HL-60 (cell line): ENCODE measurements around the gene LRRTM4.

ENCODE experiments used
- DNase-seq, 2 experiments: peaks; one replicate each; pipeline ENCODE4 v3.0.0-alpha.2; 2010 to 2020; ENCODE audit warnings: low read depth in 1 of 2, low spot score in 1 of 2
- H3K27ac ChIP-seq: fragments of 250-450 bp; sonication (Bioruptor Pico); replicated peaks from 2 replicates; pipeline ENCODE4 v1.5.1; 2020; ENCODE audit warnings: mild to moderate bottlenecking, moderate library complexity
- H3K27me3 ChIP-seq: fragments of 250-450 bp; sonication (Bioruptor Pico); 2 replicates; pipeline ENCODE4 v1.5.1; 2021; ENCODE audit warnings: mild to moderate bottlenecking, moderate library complexity; ENCODE audit not compliant: insufficient read depth, poor library complexity, severe bottlenecking
- H3K4me3 ChIP-seq: replicated peaks from 2 replicates; pipeline ENCODE4 v1.5.1; 2011; ENCODE audit warnings: mild to moderate bottlenecking, control low read depth, low read length; ENCODE audit not compliant: insufficient read depth
- CTCF ChIP-seq: IDR thresholded peaks from one replicate; pipeline ENCODE4 v1.5.1; 2011; ENCODE audit warnings: low read length, control low read depth, inconsistent platforms; ENCODE audit not compliant: insufficient read depth
- GABPA ChIP-seq: IDR thresholded peaks from 2 replicates; pipeline ENCODE4 v1.6.1; 2012; ENCODE audit warnings: low read depth
- POLR2AphosphoS5 ChIP-seq: IDR thresholded peaks from 2 replicates; pipeline ENCODE4 v1.6.1; 2012; ENCODE audit warnings: low read depth
- SPI1 ChIP-seq: IDR thresholded peaks from 2 replicates; pipeline ENCODE4 v1.6.1; 2012; ENCODE audit warnings: low read depth, mild to moderate bottlenecking, borderline replicate concordance
- TF ChIP-seq, protein P1 (sequence below): IDR thresholded peaks from 2 replicates; pipeline ENCODE4 v1.6.1; 2012; ENCODE audit warnings: low read depth; ENCODE audit not compliant: insufficient replicate concordance

The LRRTM4 gene

GRCh38 chr2:77085561-77085960 lies 436.6 kb downstream of the LRRTM4 start:
- H3K27me3 ChIP-seq: no peaks in the 10 kb centered on the region
- TF ChIP-seq POLR2AphosphoS5: no peak
- TF ChIP-seq CTCF: no peak
- TF ChIP-seq, protein P1, sequence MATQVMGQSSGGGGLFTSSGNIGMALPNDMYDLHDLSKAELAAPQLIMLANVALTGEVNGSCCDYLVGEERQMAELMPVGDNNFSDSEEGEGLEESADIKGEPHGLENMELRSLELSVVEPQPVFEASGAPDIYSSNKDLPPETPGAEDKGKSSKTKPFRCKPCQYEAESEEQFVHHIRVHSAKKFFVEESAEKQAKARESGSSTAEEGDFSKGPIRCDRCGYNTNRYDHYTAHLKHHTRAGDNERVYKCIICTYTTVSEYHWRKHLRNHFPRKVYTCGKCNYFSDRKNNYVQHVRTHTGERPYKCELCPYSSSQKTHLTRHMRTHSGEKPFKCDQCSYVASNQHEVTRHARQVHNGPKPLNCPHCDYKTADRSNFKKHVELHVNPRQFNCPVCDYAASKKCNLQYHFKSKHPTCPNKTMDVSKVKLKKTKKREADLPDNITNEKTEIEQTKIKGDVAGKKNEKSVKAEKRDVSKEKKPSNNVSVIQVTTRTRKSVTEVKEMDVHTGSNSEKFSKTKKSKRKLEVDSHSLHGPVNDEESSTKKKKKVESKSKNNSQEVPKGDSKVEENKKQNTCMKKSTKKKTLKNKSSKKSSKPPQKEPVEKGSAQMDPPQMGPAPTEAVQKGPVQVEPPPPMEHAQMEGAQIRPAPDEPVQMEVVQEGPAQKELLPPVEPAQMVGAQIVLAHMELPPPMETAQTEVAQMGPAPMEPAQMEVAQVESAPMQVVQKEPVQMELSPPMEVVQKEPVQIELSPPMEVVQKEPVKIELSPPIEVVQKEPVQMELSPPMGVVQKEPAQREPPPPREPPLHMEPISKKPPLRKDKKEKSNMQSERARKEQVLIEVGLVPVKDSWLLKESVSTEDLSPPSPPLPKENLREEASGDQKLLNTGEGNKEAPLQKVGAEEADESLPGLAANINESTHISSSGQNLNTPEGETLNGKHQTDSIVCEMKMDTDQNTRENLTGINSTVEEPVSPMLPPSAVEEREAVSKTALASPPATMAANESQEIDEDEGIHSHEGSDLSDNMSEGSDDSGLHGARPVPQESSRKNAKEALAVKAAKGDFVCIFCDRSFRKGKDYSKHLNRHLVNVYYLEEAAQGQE: no peak
- no peak for TF ChIP-seq GABPA
- TF ChIP-seq SPI1: no peak
- H3K27ac ChIP-seq: no peak overlapping the region
- DNase-seq: no peak
- H3K4me3 ChIP-seq: no peak overlapping the region

- Histone ChIP-seq H3K4me3 (no peak overlapping the region), H3K27ac (no peak overlapping the region), H3K27me3 (no peaks in the 10 kb centered on the region)
- DNase-seq: no peak
- no peak for TF ChIP-seq POLR2AphosphoS5
- no peak for TF ChIP-seq GABPA
- no peak for TF ChIP-seq SPI1
- TF ChIP-seq, protein P1: no peak
Observed at GRCh38 chr2:77081597-77081996, 440.6 kb downstream of the LRRTM4 start.

DNA sequence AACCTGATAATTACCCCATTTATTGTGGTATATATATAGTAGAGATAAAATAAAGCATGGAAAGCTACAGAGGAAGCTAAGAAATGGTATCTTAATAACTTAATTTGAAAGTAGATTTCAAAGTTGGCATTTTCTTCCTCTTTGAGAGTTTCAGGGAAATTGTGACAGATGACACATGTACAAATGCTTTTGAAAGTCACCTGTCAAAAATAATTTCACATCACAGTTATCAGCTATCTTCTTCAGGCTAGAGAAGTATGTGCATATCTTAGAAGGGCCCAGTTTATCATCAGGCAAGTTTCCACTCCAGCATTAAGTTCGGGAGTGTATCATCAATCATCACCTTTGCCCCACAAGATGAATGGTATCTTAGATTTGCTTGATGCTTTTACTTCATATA lies 457.9 kb downstream of the LRRTM4 start:
- Histone ChIP-seq H3K27ac (no peak overlapping the region), H3K4me3 (no peak overlapping the region), H3K27me3 (no peaks in the 10 kb centered on the region)
- TF ChIP-seq, protein P1: no peak
- TF ChIP-seq POLR2AphosphoS5: no peak
- TF ChIP-seq GABPA: no peak
- no peak for TF ChIP-seq CTCF
- DNase-seq: no peak

DNA sequence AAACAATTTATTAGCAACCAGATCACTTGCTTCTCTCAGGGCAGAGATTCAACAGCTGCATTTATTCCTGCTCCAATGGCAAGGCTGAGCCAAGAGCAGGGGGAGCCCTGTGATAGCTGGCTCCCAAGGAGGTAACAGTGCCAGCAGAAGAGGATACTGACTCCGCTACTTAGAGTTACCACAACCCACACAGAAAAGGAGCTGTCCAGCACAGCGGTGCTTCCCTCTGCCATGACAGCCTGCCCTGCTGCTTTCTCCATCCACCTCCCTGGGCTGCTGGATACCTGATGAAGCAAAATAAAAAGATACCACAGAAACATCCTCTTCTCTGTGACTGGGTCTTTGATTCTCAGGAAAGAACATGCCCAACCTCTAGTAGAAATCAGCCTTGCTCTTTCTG lies 467.2 kb downstream of the LRRTM4 start:
- TF ChIP-seq CTCF (no peak), POLR2AphosphoS5 (no peak), GABPA (no peak)
- TF ChIP-seq, protein P1: peak; percentile 92
- Histone ChIP-seq H3K27ac (no peak overlapping the region), H3K4me3 (no peak overlapping the region), H3K27me3 (no peaks in the 10 kb centered on the region)
- DNase-seq: no peak
